HG02884 (cell line): ENCODE results near the gene HSCB.
"Not testable (repeated sequence)": the region's sequence is repeated elsewhere in the genome, so short reads cannot be mapped to it uniquely, and the experiment has no call there.

Experiments
- ATAC-seq: cut with Tn5 transposase; IDR thresholded peaks from one replicate; pipeline ENCODE4 v1.9.1; 2021; ENCODE audit warnings: mild to moderate bottlenecking, moderate library complexity; ENCODE audit not compliant: unreplicated experiment

Gene HSCB

GRCh38 chr22:28741785-28742561, at the start of gene HSCB, which contains the start of gene CHEK2:
TSS of gene HSCB (plus strand) at chr22:28742039. CDS start at chr22:28742096, 57 bp downstream.
TSS of gene CHEK2 (minus strand) at chr22:28741820. CDS start at chr22:28734721, 7,099 bp downstream.
- ATAC-seq, result peak; percentile 85

- not testable (repeated sequence) for ATAC-seq
Measured at GRCh38 chr22:28693041-28693760, 48.6 kb upstream of the HSCB start.

- ATAC-seq, result no peak
Measured at GRCh38 chr22:28702891-28703290, 38.9 kb upstream of the HSCB start.

- ATAC-seq, result no peak
Measured at GRCh38 chr22:28703436-28703835, 38.4 kb upstream of the HSCB start.

- no peak for ATAC-seq
Measured at GRCh38 chr22:28706845-28707244, 35.0 kb upstream of the HSCB start.

- no peak for ATAC-seq
Measured at GRCh38 chr22:28710107-28710506, 31.7 kb upstream of the HSCB start.

- ATAC-seq, result no peak
Measured at GRCh38 chr22:28710576-28711191, 31.2 kb upstream of the HSCB start.

- ATAC-seq, result no peak
Measured at GRCh38 chr22:28711341-28711740, 30.5 kb upstream of the HSCB start.

- ATAC-seq, result no peak
Measured at GRCh38 chr22:28711820-28712777, 29.7 kb upstream of the HSCB start.

- ATAC-seq, result no peak
Measured at GRCh38 chr22:28714043-28714628, 27.7 kb upstream of the HSCB start.

GRCh38 chr22:28715611-28716010, 26.2 kb upstream of the HSCB start:
- ATAC-seq, result no peak

GRCh38 chr22:28716686-28717085, 25.2 kb upstream of the HSCB start:
- ATAC-seq, result no peak

GRCh38 chr22:28718044-28718443, 23.8 kb upstream of the HSCB start:
- no peak for ATAC-seq

GRCh38 chr22:28728002-28728401, 13.8 kb upstream of the HSCB start:
- no peak for ATAC-seq

GRCh38 chr22:28728621-28729313, 13.1 kb upstream of the HSCB start:
- ATAC-seq, result no peak

GRCh38 chr22:28730179-28730578, 11.7 kb upstream of the HSCB start:
- ATAC-seq, result no peak

- no peak for ATAC-seq
Measured at GRCh38 chr22:28734393-28734792, 7.4 kb upstream of the HSCB start.

GRCh38 chr22:28736301-28737155, 5.3 kb upstream of the HSCB start:
- no peak for ATAC-seq

GRCh38 chr22:28737701-28738100, 4.1 kb upstream of the HSCB start:
- ATAC-seq, result no peak
